Hypothalamus (tissue), 51 donors: ENCODE measurements around the gene STX8.
"Not testable (repeated sequence)": the region's sequence is repeated elsewhere in the genome, so short reads cannot be mapped to it uniquely, and the experiment has no call there.

Source experiments
- DNase-seq, 51 donors: peaks; one replicate each; lab custom pipeline; 2025; lab: John Stamatoyannopoulos, UW

STX8 gene

GRCh38 chr17:9273428-9274391 lies 301.9 kb downstream of the STX8 start:
- DNase-seq: peak in 1 of 51 donors; percentile 12

GRCh38 chr17:9272501-9273200 lies 303.0 kb downstream of the STX8 start:
- peak in 1 of 51 donors; percentile 34 for DNase-seq

DNA sequence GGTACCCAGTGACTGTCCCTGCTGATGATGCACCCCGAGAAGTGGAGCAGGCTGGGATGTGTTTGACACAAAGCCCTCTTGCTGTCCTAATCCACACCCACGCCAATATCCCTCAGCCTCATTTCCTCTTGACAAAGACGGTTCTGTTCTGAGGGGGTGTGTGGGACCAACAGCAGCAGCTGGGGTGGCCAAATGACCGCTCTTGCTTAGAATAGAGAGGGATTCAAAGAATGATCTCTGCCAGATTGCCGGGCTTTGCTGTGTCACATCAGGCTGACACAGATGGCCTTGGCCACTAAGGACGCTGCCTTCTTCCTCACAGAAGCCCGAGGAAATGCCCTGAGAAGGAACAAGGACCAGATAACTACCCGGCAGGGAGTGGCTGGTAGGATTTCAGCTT lies 303.6 kb downstream of the STX8 start:
- DNase-seq: peak in 41 of 51 donors; percentile 5 to 87 (median 55)

GRCh38 chr17:9270921-9271320 lies 304.7 kb downstream of the STX8 start:
- no peak for DNase-seq

DNA sequence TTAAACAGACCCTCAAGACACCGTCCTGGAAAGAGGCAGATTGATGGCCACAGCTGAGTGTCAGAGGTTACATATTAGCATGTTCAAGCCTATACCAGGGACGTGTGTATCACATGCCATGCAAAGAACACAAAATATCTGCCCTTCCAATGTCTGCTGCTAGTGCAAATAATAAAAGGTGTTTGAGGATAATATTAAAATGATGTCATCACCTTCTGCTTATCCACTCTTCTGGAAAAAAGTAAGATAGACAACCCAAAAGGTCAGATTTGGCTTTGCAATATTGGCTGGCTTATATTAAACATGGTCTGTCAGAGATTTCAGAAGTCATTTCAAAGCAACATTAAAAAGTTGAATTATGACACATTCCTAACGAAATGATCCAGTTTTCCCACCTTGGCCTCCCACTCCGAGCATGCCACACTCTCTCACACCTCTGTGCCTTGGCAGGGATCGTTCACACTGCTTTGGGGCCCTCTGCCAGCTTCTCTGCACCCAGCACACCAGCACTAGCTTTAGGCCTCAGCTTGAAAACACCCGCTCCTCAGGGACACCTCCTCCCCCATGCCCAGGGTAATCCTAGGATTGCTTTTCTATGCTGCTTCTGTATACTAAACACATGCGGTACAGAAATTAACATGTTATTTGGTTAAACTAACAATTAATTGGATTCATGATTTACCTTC lies 306.1 kb downstream of the STX8 start:
- peak in 1 of 51 donors; percentile 43 for DNase-seq

DNA sequence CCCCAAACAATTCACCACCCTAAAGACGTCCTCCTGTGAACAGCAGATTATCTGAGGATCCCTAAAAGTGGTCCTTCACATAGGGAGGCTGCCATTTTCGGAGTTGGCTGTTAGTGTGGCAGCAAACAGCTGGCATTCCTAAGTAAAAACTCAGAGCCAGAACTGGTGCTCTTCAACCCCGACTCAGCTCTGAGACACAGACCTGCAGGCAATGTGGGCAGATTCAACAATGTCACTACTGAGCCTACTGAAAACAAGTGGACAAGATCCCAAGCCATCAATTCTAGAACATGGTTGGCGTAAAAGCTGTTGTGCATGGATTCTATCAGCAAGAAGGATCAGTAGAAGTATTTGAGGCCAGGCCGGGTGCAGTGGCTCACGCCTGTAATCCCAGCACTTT lies 307.1 kb downstream of the STX8 start:
- DNase-seq: no peak

GRCh38 chr17:9266697-9267117 lies 308.9 kb downstream of the STX8 start:
- DNase-seq: no peak

- DNase-seq: no peak
Observed at GRCh38 chr17:9266031-9266680, 309.5 kb downstream of the STX8 start.

GRCh38 chr17:9261081-9262012 lies 314.3 kb downstream of the STX8 start:
- no peak for DNase-seq

DNA sequence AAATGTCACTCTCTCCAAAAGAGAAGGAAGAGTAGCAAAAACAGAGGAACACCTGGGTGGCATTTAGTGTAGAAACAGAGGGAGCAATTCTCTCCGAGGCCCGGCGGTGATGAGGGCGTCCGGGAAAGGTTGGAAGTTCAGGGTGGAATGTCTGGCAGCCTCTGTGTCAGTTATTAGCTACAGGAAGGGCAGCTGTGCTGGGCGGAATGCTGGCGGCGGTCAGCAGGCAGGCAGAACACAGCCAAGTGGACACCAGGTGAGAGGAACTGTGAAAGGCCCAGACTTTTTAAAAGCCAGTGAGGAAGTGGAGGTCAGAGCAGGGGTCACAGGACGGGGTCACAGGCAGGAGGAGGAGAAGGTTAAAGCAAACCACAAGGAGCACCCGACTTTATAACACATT lies 316.2 kb downstream of the STX8 start:
- DNase-seq: no peak

- no peak for DNase-seq
Observed at GRCh38 chr17:9258115-9259015, 317.3 kb downstream of the STX8 start.

GRCh38 chr17:9257630-9257965 lies 318.0 kb downstream of the STX8 start:
- DNase-seq: not testable (repeated sequence)

DNA sequence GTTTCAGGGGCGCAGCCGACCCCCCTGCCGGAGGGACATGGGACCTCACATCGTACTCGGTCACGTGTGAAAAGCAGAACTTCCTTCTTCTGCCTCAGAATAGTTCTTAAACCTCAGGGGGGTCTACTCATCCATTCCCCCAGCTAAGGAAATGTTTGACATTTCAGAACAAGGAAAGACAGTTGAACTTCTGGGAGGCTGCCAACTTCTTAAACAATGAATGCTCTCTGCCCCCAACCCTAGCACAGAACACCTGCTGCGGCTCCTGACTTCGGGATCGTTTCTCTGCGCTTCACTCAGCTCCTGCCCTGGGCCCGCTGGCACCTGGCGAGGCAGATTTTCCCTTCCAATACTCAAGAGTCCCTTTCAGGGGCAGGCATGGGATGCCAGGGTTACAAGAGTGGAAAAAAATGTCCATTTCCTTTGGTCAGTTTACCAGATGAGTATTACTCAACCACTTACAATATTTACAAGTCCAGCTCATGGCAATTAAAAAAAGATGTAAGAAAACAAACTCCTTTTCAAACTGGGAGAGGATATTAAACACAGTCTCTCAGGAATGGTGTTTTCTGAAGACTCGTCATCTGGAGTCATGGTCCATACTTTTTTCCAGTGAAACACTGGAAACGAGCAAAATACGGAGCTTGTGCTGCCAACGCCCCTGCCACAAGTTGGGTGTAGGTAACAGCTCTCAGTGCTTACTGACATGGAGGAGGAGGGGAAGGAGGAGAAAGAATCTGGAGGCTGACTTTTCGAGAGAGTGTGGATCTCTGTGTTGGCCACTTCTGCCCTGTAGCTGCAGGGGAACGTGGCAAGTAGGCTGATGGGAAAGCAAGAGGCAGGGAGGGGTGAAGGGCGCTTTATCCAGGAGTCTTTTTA lies 318.6 kb downstream of the STX8 start:
- DNase-seq: no peak

GRCh38 chr17:9256361-9256750 lies 319.3 kb downstream of the STX8 start:
- DNase-seq: no peak

DNA sequence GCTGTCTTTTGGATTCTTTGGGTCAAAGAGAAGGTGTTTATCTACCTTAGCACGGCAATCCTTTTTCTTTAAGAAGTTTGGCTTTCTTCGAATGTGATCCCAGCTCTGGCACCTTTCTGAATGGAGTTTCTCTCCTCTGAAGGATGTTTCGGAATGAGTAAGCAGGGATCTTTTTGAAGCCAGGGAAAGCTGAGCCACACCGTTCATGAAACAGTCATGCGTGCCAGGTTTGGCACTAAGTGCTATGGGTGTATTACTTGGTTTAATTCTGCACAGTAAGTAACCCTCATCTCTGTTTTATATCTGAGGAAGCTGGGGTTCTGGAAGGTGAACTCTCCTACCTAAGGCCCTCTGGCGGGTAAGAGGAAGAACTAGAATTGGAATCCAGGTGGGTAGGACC lies 319.8 kb downstream of the STX8 start:
- DNase-seq: no peak

- no peak for DNase-seq
Observed at GRCh38 chr17:9254841-9255240, 320.8 kb downstream of the STX8 start.

- no peak for DNase-seq
Observed at GRCh38 chr17:9253308-9253707, 322.3 kb downstream of the STX8 start.

GRCh38 chr17:9251273-9251672 lies 324.3 kb downstream of the STX8 start:
- no peak for DNase-seq
